GM23338 (cell line): Measurements from ENCODE around the gene ACO1. TPM values are rescaled to one million over a fixed set of nuclear protein-coding genes. Genes with fewer than 3 reads are reported as not detected.

Source experiments
- ATAC-seq: fragments of 200-7000 bp; cut with Tn5 transposase; 3 replicates; pipeline ENCODE4 v1.9.1; 2020
- DNase-seq: peaks from one replicate; pipeline ENCODE4 v3.0.0-alpha.2; 2015; ENCODE audit warnings: low spot score
- H2AFZ ChIP-seq: fragments of 200-600 bp; sonication (generic); 2 replicates; pipeline ENCODE4 v1.8.0; 2016; ENCODE audit warnings: antibody characterized with exemption, mild to moderate bottlenecking, moderate library complexity
- H3F3A ChIP-seq: fragments of 200-600 bp; sonication (generic); replicated peaks from 2 replicates; pipeline ENCODE4 v1.8.0; 2017; ENCODE audit warnings: antibody characterized with exemption, mixed run types, low read depth
- H3K27ac ChIP-seq: fragments of 200-600 bp; sonication (generic); 2 replicates; pipeline ENCODE4 v1.6.1; 2016; ENCODE audit warnings: low read depth
- H3K27me3 ChIP-seq: fragments of 200-600 bp; sonication (generic); 2 replicates; pipeline ENCODE4 v1.8.0; 2016; ENCODE audit warnings: mild to moderate bottlenecking, mixed run types, moderate library complexity; ENCODE audit not compliant: insufficient read depth
- H3K36me3 ChIP-seq: fragments of 200-600 bp; sonication (generic); 2 replicates; pipeline ENCODE4 v1.8.0; 2016; ENCODE audit warnings: mild to moderate bottlenecking; ENCODE audit not compliant: insufficient read depth
- H3K4me1 ChIP-seq: fragments of 200-600 bp; sonication (generic); 2 replicates; pipeline ENCODE4 v1.8.0; 2016; ENCODE audit warnings: mild to moderate bottlenecking, moderate library complexity; ENCODE audit not compliant: insufficient read depth
- H3K4me2 ChIP-seq: fragments of 200-600 bp; sonication (generic); 2 replicates; pipeline ENCODE4 v1.7.1; 2017; ENCODE audit warnings: mixed run types
- H3K4me3 ChIP-seq: fragments of 200-600 bp; sonication (generic); 2 replicates; pipeline ENCODE4 v1.6.1; 2016; ENCODE audit warnings: mixed run types
- H3K79me2 ChIP-seq: fragments of 200-600 bp; sonication (generic); replicated peaks from 2 replicates; pipeline ENCODE4 v1.8.0; 2017; ENCODE audit warnings: mild to moderate bottlenecking; ENCODE audit not compliant: insufficient read depth
- H3K9me2 ChIP-seq: fragments of 200-600 bp; sonication (generic); 2 replicates; pipeline ENCODE4 v1.8.0; 2017; ENCODE audit not compliant: insufficient read depth
- H4K20me1 ChIP-seq: fragments of 200-600 bp; sonication (generic); replicated peaks from 2 replicates; pipeline ENCODE4 v1.8.0; 2017; ENCODE audit warnings: mild to moderate bottlenecking; ENCODE audit not compliant: insufficient read depth
- H3K27ac Mint-ChIP-seq: 2 replicates; pipeline ENCODE4 v1.8.0; 2020; ENCODE audit warnings: inconsistent platforms, mild to moderate bottlenecking, moderate library complexity, mixed read lengths
- H3K27me3 Mint-ChIP-seq: 3 replicates; pipeline ENCODE4 v1.8.0; 2022; ENCODE audit warnings: low read depth, mild to moderate bottlenecking, moderate library complexity, mixed read lengths, inconsistent platforms; ENCODE audit not compliant: insufficient read depth, poor library complexity
- H3K36me3 Mint-ChIP-seq: 3 replicates; pipeline ENCODE4 v1.8.0; 2021; ENCODE audit warnings: low read depth, mild to moderate bottlenecking, inconsistent platforms, moderate library complexity, mixed read lengths
- H3K4me1 Mint-ChIP-seq: 3 replicates; pipeline ENCODE4 v1.8.0; 2020; ENCODE audit warnings: mild to moderate bottlenecking, inconsistent platforms, mixed read lengths
- H3K4me3 Mint-ChIP-seq: 3 replicates; pipeline ENCODE4 v1.8.0; 2021; ENCODE audit warnings: moderate library complexity, mild to moderate bottlenecking, inconsistent platforms, mixed read lengths
- H3K9me3 Mint-ChIP-seq: 3 replicates; pipeline ENCODE4 v1.8.0; 2020; ENCODE audit warnings: moderate library complexity, mild to moderate bottlenecking, inconsistent platforms, mixed read lengths
- JUNB ChIP-seq: IDR thresholded peaks from one replicate; pipeline ENCODE4 v1.6.1; 2016; ENCODE audit warnings: antibody characterized with exemption; ENCODE audit not compliant: unreplicated experiment
- POLR2AphosphoS5 ChIP-seq: IDR thresholded peaks from 2 replicates; pipeline ENCODE4 v1.6.1; 2016; ENCODE audit warnings: antibody characterized with exemption, low read depth
- long read RNA-seq: library from polyadenylated mRNA; unstranded; transcript quantifications from one replicate; pipeline ENCODE4 v2.0.0, GENCODE V29; 2020; ENCODE audit not compliant: unreplicated experiment
- polyA plus RNA-seq: library from polyadenylated mRNA; unstranded; fragments of >200 nt; fragmentation: Nextera tagmentation; extraction: Ambion mirVana; gene quantifications from 2 replicates; pipeline ENCODE4 v1.2.1, GENCODE V29; 2016
- total RNA-seq: library from RNA; depleted of rRNA; stranded (reverse); fragments of >200 nt; shearing (Covaris generic); gene quantifications from 2 replicates; pipeline ENCODE4 v1.2.3, GENCODE V29; 2014; rRNA removed
- TF ChIP-seq, protein P1 (sequence below), 2 experiments: fragments of 200-600 bp in 1 of 2; sonication (generic) in 1 of 2; conservative IDR thresholded peaks; 2 replicates each; pipeline versions ENCODE4 v1.5.1 to v1.6.1; 2016 to 2017; ENCODE audit warnings: antibody characterized with exemption in 2 of 2, low read depth in 2 of 2, mild to moderate bottlenecking in 2 of 2, moderate library complexity in 1 of 2
- TF ChIP-seq, protein P2 (sequence below): IDR thresholded peaks from 2 replicates; pipeline ENCODE4 v1.6.1; 2016; ENCODE audit warnings: antibody characterized with exemption
- TF ChIP-seq, protein P3 (sequence below): fragments of 250-450 bp; sonication (Bioruptor Pico); IDR thresholded peaks from 2 replicates; pipeline ENCODE4 v1.5.0; 2020; ENCODE audit warnings: mild to moderate bottlenecking, moderate library complexity

The ACO1 gene
- total RNA-seq (38.9 and 41.0 TPM in 2 replicates), polyA plus RNA-seq (16.2 and 16.6 TPM in 2 replicates)
- long read RNA-seq, full-length matches to known transcripts, result 17 of 26 reads
- long read RNA-seq, partial matches to known transcripts, result 8 of 26 reads
- long read RNA-seq, other reads (novel, unspliced or antisense), result 1 of 26 reads

DNA sequence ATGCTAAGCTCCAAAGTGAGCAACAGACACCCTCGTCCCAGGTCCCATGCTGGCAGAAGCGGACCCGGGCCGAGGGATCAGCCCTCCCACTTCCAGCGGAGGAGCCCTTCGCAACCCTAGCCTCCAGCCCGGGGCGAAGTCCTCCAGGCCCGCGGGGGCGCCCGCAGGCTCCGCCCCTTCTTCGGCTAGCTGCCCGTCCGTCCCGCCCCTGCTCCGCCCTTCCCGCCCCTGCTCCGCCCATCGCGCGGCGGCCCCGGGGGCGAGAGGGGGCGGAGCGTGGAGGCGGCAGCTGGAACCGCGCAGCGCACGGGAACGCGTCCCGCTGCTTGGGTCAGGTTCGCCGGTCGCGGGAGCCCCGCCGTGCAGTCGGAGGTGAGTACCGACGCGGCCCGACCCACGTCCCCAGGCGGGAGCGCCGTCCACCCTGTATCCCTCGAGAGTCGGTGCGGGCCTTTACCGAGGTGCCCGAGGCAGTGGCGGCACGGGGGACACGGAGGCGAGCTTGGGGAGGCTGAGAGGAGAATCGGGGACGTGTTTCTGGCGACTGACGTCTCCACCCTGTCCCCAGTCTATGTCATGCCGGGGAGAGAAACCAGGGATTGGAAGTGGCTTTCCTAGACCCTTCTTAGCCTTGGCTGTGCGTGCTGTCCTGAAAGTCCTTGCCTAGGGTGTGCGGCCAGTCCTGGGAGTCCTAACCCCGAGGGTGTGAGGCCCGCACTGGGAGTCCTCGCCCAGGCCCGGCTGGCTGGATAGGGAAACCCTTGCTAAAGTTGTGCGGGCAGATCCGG, at the start of gene ACO1:
Gene ACO1, plus strand, starts transcription at position 280 of the 788 bp plus-strand sequence. CDS start 20,864 bp downstream, outside the sequence.
- H3K27me3 ChIP-seq, result peaks cover 30% of the 10 kb centered on the region
- peak within 1 kb of the TSS; percentile 96 for H3K4me3 ChIP-seq
- Mint-ChIP-seq H3K9me3 (no peaks in the 10 kb centered on the region), H3K4me3 (peak within 1 kb of the TSS; percentile 87), H3K36me3 (no peaks in the 10 kb centered on the region; the same call in 2 of the 3 replicates), H3K27ac (peak within 1 kb of the TSS; percentile 30; the same call in 1 of the 2 replicates), H3K27me3 (peaks cover 11% of the 10 kb centered on the region), H3K4me1 (peaks cover 26% of the 10 kb centered on the region)
- H3K27ac ChIP-seq, result peak within 1 kb of the TSS; percentile 69; the same call in 1 of the 2 replicates
- peaks cover 22% of the 10 kb centered on the region; the same call in 1 of the 2 replicates for H3K4me1 ChIP-seq
- TF ChIP-seq, protein P1, sequence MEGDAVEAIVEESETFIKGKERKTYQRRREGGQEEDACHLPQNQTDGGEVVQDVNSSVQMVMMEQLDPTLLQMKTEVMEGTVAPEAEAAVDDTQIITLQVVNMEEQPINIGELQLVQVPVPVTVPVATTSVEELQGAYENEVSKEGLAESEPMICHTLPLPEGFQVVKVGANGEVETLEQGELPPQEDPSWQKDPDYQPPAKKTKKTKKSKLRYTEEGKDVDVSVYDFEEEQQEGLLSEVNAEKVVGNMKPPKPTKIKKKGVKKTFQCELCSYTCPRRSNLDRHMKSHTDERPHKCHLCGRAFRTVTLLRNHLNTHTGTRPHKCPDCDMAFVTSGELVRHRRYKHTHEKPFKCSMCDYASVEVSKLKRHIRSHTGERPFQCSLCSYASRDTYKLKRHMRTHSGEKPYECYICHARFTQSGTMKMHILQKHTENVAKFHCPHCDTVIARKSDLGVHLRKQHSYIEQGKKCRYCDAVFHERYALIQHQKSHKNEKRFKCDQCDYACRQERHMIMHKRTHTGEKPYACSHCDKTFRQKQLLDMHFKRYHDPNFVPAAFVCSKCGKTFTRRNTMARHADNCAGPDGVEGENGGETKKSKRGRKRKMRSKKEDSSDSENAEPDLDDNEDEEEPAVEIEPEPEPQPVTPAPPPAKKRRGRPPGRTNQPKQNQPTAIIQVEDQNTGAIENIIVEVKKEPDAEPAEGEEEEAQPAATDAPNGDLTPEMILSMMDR (conservative IDR thresholded peaks at IDR 0.05; ENCODE audit: low read depth in 2 of 2), result peak in 1 of 2 experiments; percentile 24; a peak in 1 of 4 replicates
- TF ChIP-seq POLR2AphosphoS5, result peak; percentile 89
- TF ChIP-seq, protein P2, sequence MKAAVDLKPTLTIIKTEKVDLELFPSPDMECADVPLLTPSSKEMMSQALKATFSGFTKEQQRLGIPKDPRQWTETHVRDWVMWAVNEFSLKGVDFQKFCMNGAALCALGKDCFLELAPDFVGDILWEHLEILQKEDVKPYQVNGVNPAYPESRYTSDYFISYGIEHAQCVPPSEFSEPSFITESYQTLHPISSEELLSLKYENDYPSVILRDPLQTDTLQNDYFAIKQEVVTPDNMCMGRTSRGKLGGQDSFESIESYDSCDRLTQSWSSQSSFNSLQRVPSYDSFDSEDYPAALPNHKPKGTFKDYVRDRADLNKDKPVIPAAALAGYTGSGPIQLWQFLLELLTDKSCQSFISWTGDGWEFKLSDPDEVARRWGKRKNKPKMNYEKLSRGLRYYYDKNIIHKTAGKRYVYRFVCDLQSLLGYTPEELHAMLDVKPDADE, result no peak
- no peaks in the 10 kb centered on the region for H3K36me3 ChIP-seq
- H3K79me2 ChIP-seq, result peaks cover 20% of the 10 kb centered on the region
- H3F3A ChIP-seq, result no peaks in the 10 kb centered on the region
- H2AFZ ChIP-seq, result peak within 1 kb of the TSS; percentile 95
- H3K9me2 ChIP-seq, result no peaks in the 10 kb centered on the region
- peak within 1 kb of the TSS; percentile 84 for H3K4me2 ChIP-seq
- ATAC-seq (peak; percentile 94), DNase-seq (peak; percentile 93)
- H4K20me1 ChIP-seq, result no peaks in the 10 kb centered on the region; the same call in 1 of the 2 replicates

DNA sequence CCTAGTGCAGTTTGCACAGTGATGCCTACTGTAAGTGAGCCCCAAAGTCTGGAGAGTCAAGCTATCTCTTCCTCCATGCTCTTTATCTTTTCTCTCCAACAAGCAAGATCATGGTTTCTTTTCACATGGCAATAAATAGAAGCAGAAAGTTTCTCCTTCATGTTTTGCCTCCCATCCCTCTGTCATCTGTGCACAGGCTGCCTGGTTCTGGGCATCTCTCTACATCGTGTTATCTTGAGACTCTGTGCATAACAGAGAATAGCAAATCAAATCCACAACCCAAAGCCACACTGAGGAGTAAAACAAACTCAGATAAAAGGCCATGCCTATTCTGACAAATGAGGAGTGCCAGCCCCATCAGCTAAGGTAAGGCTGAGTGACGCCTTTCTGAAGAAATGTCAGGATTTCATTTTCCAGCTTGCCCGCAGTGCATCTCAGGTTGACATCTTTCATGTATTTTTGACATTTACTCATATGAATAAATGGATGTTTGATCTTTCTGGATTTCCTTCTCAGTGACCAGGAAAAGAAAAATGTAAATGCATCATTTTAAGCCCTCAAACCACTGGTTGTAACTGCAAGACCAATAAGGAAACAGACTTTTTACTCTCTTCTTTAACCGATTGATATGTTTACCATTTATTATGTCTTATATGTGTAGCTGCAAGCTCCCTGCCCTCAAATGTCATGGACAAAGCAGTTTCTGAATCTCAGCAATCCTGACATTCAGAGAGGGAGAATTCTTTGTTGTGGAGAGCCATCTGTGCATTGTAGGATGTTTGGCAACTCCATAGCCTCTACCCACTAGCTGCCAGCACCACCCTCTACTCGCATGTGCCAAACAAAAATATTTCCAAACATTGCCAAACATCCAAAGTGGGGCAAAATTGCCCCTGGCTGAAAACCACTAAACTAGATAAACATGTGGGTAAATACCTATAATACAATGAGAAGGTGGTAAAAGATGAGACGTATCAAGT, 49.2 kb upstream of the ACO1 start:
- H3K27me3 Mint-ChIP-seq, result peaks cover 5% of the 10 kb centered on the region
- H3K4me1 ChIP-seq, result no peaks in the 10 kb centered on the region; the same call in 1 of the 2 replicates
- DNase-seq (no peak), ATAC-seq (no peak)
- no peak overlapping the region for H3K27ac ChIP-seq
- H3K4me2 ChIP-seq, result no peak overlapping the region
- no peaks in the 10 kb centered on the region for H3K36me3 ChIP-seq
- H3K4me1 Mint-ChIP-seq, result peaks cover 5% of the 10 kb centered on the region
- H3K79me2 ChIP-seq, result no peaks in the 10 kb centered on the region
- H3K9me3 Mint-ChIP-seq, result peaks cover 6% of the 10 kb centered on the region; the same call in 2 of the 3 replicates
- H3K36me3 Mint-ChIP-seq, result peaks cover 3% of the 10 kb centered on the region; the same call in 2 of the 3 replicates
- no peak overlapping the region; the same call in 1 of the 2 replicates for H2AFZ ChIP-seq
- H3K9me2 ChIP-seq, result no peaks in the 10 kb centered on the region
- TF ChIP-seq, protein P3, sequence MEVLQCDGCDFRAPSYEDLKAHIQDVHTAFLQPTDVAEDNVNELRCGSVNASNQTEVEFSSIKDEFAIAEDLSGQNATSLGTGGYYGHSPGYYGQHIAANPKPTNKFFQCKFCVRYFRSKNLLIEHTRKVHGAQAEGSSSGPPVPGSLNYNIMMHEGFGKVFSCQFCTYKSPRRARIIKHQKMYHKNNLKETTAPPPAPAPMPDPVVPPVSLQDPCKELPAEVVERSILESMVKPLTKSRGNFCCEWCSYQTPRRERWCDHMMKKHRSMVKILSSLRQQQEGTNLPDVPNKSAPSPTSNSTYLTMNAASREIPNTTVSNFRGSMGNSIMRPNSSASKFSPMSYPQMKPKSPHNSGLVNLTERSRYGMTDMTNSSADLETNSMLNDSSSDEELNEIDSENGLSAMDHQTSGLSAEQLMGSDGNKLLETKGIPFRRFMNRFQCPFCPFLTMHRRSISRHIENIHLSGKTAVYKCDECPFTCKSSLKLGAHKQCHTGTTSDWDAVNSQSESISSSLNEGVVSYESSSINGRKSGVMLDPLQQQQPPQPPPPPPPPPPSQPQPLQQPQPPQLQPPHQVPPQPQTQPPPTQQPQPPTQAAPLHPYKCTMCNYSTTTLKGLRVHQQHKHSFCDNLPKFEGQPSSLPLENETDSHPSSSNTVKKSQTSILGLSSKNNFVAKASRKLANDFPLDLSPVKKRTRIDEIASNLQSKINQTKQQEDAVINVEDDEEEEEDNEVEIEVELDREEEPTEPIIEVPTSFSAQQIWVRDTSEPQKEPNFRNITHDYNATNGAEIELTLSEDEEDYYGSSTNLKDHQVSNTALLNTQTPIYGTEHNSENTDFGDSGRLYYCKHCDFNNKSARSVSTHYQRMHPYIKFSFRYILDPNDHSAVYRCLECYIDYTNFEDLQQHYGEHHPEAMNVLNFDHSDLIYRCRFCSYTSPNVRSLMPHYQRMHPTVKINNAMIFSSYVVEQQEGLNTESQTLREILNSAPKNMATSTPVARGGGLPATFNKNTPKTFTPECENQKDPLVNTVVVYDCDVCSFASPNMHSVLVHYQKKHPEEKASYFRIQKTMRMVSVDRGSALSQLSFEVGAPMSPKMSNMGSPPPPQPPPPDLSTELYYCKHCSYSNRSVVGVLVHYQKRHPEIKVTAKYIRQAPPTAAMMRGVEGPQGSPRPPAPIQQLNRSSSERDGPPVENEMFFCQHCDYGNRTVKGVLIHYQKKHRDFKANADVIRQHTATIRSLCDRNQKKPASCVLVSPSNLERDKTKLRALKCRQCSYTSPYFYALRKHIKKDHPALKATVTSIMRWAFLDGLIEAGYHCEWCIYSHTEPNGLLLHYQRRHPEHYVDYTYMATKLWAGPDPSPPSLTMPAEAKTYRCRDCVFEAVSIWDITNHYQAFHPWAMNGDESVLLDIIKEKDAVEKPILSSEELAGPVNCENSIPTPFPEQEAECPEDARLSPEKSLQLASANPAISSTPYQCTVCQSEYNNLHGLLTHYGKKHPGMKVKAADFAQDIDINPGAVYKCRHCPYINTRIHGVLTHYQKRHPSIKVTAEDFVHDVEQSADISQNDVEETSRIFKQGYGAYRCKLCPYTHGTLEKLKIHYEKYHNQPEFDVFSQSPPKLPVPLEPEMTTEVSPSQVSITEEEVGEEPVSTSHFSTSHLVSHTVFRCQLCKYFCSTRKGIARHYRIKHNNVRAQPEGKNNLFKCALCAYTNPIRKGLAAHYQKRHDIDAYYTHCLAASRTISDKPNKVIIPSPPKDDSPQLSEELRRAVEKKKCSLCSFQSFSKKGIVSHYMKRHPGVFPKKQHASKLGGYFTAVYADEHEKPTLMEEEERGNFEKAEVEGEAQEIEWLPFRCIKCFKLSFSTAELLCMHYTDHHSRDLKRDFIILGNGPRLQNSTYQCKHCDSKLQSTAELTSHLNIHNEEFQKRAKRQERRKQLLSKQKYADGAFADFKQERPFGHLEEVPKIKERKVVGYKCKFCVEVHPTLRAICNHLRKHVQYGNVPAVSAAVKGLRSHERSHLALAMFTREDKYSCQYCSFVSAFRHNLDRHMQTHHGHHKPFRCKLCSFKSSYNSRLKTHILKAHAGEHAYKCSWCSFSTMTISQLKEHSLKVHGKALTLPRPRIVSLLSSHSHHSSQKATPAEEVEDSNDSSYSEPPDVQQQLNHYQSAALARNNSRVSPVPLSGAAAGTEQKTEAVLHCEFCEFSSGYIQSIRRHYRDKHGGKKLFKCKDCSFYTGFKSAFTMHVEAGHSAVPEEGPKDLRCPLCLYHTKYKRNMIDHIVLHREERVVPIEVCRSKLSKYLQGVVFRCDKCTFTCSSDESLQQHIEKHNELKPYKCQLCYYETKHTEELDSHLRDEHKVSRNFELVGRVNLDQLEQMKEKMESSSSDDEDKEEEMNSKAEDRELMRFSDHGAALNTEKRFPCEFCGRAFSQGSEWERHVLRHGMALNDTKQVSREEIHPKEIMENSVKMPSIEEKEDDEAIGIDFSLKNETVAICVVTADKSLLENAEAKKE, result no peak
- TF ChIP-seq, protein P2, result no peak
- TF ChIP-seq JUNB, result no peak
- no peaks in the 10 kb centered on the region for H4K20me1 ChIP-seq
- no peaks in the 10 kb centered on the region for H3K27me3 ChIP-seq
- no peak overlapping the region for H3K27ac Mint-ChIP-seq
- H3K4me3 ChIP-seq, result no peak overlapping the region
- no peaks in the 10 kb centered on the region for H3F3A ChIP-seq
- H3K4me3 Mint-ChIP-seq, result no peak overlapping the region
